GM18951 (cell line): ENCODE measurements around the gene GASK1A.
"Not testable (repeated sequence)": the region's sequence is repeated elsewhere in the genome, so short reads cannot be mapped to it uniquely, and the experiment has no call there.

Source experiments
- POLR2A ChIP-seq: IDR thresholded peaks from 4 replicates; pipeline ENCODE4 v1.6.1; 2011; ENCODE audit warnings: mild to moderate bottlenecking; ENCODE audit not compliant: insufficient read length, insufficient read depth; ENCODE audit errors: extremely low read depth
- in situ Hi-C: fragments of 300-500 bp; cut with MboI; formaldehyde crosslinking; loops from one replicate; pipeline ENCODE4 v1.12.0; 2022; ENCODE audit warnings: low sequenced_read_pairs, mixed read lengths, inconsistent platforms; ENCODE audit not compliant: unreplicated experiment

GASK1A gene

GRCh38 chr3:43054754-43055153 lies 75.6 kb downstream of the GASK1A start:
- in situ Hi-C loops = no loop called here
- TF ChIP-seq POLR2A = no peak

DNA sequence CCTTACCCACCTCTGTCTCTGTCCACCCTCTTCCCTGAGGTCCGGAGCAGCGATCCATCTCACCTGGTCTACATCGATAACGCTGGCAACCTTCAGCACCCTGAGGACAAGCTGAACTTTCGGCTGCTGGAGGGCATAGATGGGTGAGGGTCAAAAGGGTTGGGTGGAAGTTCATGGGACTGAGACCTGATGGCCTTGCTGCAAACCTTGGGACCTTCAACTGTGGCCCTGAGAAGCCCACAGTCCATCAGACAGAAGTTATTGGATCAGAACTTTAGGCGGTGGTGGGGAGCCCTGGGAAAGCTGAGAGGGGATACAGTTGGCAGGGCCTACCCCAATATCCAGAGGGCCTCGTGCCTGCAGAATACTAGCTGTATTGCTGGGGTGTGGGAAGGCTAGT lies 76.3 kb downstream of the GASK1A start:
- in situ Hi-C loops = no loop called here
- TF ChIP-seq POLR2A = no peak

GRCh38 chr3:43055806-43056770 lies 77.0 kb downstream of the GASK1A start:
- no peak for TF ChIP-seq POLR2A
- in situ Hi-C loops = no loop called here

DNA sequence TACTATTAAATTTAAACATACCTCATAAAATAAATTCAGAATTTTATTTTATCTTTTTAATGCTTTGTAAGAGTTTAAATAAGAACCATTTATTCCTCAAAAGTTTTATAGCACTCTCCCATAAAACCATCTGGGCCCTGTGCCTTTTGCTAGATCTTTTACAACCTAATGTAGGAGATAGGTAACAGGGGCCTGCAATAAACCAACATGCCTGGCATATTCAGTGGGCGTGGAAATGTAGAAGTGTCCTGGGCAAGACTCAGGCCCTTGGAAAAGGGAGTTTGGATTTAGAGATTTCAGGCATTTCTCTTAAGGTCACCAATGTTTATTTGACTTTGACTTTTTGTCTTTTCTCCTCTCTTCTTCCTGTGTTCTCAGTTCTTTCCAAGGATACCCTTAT lies 80.3 kb downstream of the GASK1A start:
- in situ Hi-C loops = no loop called here
- no peak for TF ChIP-seq POLR2A

DNA sequence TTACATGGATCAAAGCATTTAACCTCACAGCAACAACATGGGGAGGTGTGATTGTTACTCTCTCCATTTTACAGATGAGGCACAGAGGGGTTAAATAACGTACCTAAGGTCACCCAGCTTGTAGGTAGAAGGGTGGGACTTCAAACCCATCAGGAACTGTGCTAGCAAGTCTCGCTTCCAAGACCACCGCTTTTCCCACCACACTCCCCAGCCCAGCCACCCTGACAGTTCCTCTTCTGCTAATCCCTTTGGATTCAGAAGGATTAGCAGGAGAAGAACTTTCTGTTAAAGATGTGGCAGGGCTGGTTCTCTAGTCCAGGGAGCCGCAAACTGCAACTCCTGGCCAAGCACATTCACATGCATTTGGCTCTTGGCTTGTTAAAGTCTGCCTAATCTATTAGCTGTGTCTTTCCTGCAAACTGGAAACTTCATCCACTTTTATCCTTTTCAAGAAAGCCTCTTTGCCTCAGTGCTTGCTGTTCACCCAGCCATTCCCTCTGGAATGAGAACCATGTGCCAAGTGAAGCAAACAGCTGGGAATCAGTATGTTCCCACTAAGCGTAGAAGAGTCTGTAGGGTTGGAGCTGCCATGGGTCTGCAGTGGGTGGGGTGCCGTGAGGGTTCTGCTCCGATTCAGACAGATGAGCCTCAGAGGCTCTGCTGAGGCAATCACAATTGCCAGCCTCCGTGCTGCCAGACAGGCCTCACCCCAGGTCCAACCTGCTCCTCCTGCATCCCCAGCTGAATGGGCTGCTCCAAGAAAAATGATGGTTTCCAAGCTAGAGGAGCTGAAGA lies 82.2 kb downstream of the GASK1A start:
- no peak for TF ChIP-seq POLR2A
- in situ Hi-C loops = no loop called here

- no peak for TF ChIP-seq POLR2A
- in situ Hi-C loops = no loop called here
These were observed 83.0 kb downstream of the GASK1A start for GRCh38 chr3:43062040-43062563.

DNA sequence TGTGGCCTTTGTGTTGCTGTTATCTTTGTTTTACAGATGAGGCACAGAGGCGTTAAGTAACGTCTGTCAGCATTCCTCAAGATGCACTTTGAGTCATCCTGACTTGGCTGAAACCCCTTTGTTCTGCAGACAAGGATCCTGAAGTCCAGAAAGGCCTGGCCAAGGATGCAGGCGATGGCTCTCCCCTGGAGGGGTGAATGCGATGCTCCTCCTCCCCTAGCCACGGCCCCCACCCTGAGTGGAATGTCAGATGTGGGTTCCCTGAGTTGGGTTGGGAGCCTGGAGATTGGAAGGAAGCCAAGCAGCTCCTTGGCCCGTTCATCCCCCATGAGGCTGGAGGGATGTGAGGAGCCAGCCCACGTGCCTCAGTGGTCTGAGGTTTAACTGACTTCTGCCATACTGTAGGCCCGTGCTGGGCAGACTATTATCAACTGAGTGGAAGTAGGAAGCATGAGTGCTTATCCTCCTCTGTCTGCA lies 83.5 kb downstream of the GASK1A start:
- TF ChIP-seq POLR2A = no peak
- in situ Hi-C loops = no loop called here

DNA sequence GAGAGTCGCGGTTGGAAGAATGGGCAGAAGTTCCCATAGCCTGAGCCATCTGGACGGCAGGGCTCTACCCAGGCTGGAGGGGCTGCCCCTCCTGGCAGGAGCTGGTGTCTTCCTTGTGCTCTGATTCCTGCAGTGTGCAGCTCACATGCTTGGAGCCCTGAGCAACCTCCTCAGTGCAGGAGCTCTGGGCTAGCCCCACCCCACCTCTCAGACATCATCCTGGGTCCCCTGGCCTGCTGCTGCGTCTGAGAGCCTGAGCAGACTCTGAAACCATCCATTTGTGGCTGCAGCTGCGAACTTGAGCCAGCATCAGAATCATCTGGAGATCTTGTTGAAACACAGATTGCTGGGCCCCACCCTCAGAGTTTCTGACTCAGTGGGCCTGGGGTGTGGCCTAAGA lies 84.0 kb downstream of the GASK1A start:
- no peak for TF ChIP-seq POLR2A
- in situ Hi-C loops = no loop called here

- in situ Hi-C loops = not testable (repeated sequence)
These were observed 91.6 kb downstream of the GASK1A start for GRCh38 chr3:43070670-43071069.

DNA sequence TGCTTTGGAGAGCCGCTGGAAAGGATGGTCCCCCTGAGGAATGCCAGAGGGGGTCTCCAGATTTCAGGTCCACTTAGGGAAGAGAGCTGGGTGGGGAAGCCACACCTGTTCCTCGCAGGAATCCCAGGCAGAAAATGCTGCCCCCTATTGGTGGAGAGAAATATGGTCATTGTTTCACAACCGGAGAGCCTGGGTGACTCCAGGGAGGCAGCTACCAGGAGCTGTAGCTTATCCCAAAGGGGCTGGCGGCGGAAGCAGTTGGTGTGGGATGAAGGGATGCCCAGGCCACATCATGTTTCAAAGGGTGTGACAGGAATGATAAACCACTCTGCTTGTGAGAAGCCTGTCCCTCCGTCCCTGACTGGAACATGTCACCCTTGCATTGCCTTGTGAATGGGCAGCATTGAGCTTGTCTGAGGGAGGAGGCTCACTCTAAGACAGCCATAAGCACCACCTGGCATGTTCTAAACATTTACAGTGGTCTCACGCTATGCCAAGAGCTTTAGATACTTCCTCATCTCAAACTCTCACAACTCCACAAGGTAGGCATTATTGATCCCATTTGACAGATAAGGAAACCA lies 92.3 kb downstream of the GASK1A start:
- in situ Hi-C loops = no loop called here
- no peak for TF ChIP-seq POLR2A

DNA sequence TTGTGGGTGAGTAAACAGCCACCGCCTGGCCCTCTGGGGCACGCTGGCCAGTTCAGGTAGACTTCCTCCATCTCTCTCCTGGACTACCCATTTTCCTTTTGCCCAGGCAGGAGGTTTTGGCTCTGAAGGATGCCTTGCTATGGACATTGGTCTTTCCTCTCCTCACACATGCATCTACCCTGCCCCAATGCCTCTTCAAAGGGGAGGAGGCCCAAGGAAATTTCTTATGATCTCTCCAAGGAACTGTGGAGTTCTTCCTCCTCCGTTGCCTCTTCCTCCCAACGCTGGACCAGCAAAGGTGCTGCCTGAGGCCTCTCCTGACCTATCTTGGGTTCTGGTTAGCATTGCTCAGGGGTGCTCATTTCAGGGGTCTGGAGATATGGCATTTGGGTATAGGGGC lies 93.2 kb downstream of the GASK1A start:
- in situ Hi-C loops = no loop called here
- TF ChIP-seq POLR2A = no peak

GRCh38 chr3:43073116-43073835 lies 94.2 kb downstream of the GASK1A start:
- TF ChIP-seq POLR2A = no peak
- in situ Hi-C loops = no loop called here
